NT2/D1 (cell line): ENCODE measurements around the gene BACE2.
"Not testable (repeated sequence)": the region's sequence is repeated elsewhere in the genome, so short reads cannot be mapped to it uniquely, and the experiment has no call there.

Source experiments
- DNase-seq: peaks from one replicate; pipeline ENCODE4 v3.0.0-alpha.2; 2011; ENCODE audit warnings: low read depth, low spot score
- H3K27me3 ChIP-seq: 2 replicates; pipeline ENCODE4 v1.6.0; 2011; ENCODE audit warnings: mild to moderate bottlenecking; ENCODE audit not compliant: insufficient read length, insufficient read depth
- H3K36me3 ChIP-seq: 2 replicates; pipeline ENCODE4 v1.6.1; 2011; ENCODE audit warnings: mild to moderate bottlenecking, low read length, mixed read lengths; ENCODE audit not compliant: insufficient read depth, insufficient read length
- H3K4me1 ChIP-seq: 2 replicates; pipeline ENCODE4 v1.5.1; 2011; ENCODE audit not compliant: insufficient read depth, insufficient read length
- H3K4me3 ChIP-seq: 2 replicates; pipeline ENCODE4 v1.5.1; 2011; ENCODE audit warnings: low read depth; ENCODE audit not compliant: insufficient read length
- H3K9ac ChIP-seq: 2 replicates; pipeline ENCODE4 v1.6.0; 2011; ENCODE audit warnings: low read depth; ENCODE audit not compliant: insufficient read length
- H3K9me3 ChIP-seq: 2 replicates; pipeline ENCODE4 v1.5.1; 2011; ENCODE audit warnings: mild to moderate bottlenecking, low read length; ENCODE audit not compliant: insufficient read depth
- SUZ12 ChIP-seq: IDR thresholded peaks from 2 replicates; pipeline ENCODE4 v1.6.1; 2011; ENCODE audit not compliant: insufficient read length, insufficient read depth; ENCODE audit errors: extremely low read depth
- YY1 ChIP-seq: IDR thresholded peaks from 2 replicates; pipeline ENCODE4 v1.6.1; 2011; ENCODE audit not compliant: insufficient read length, insufficient read depth
- ZNF274 ChIP-seq: IDR thresholded peaks from 2 replicates; pipeline ENCODE4 v1.6.1; 2011; ENCODE audit warnings: mild to moderate bottlenecking, low read depth, low read length

The BACE2 gene

GRCh38 chr21:41231060-41231459 lies 63.1 kb downstream of the BACE2 start:
- Histone ChIP-seq H3K4me1 (peaks cover 2% of the 10 kb centered on the region), H3K9ac (no peak overlapping the region)

DNA sequence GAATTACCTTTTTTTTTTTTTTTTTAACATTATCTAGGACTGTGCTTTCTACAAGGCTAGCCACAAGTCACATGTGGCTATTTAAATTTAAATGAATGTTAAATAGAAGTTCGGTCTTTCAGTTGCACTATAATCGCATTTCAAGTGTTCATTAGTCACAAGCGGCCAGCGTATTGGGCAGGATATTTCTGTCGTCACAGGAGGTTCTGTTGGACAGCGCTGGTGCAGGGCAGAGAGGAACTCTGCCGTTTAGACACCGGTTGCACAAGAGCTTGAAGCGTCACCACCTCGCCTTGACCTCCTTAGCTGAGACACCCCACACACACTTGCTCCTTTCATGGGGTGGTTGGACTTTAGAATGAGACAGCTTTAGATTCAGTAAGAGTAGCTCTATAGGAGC lies 64.1 kb downstream of the BACE2 start:
- Histone ChIP-seq H3K9ac (no peak overlapping the region), H3K4me1 (peaks cover 2% of the 10 kb centered on the region), H3K36me3 (peaks cover 27% of the 10 kb centered on the region), H3K4me3 (no peak overlapping the region), H3K27me3 (no peaks in the 10 kb centered on the region), H3K9me3 (no peaks in the 10 kb centered on the region; the same call in 1 of the 2 replicates)
- no peak for DNase-seq
- no peak for TF ChIP-seq YY1

More at GRCh38 chr21:41231060-41231459, 63.1 kb downstream of the BACE2 start:
- no peaks in the 10 kb centered on the region; the same call in 1 of the 2 replicates for H3K9me3 ChIP-seq
- no peak for DNase-seq
- H3K36me3 ChIP-seq = peaks cover 31% of the 10 kb centered on the region
- H3K4me3 ChIP-seq = no peak overlapping the region
- TF ChIP-seq SUZ12 = no peak
- TF ChIP-seq ZNF274 = no peak
- no peak for TF ChIP-seq YY1
- no peaks in the 10 kb centered on the region for H3K27me3 ChIP-seq

- no peaks in the 10 kb centered on the region for H3K4me1 ChIP-seq
- H3K4me3 ChIP-seq = no peak overlapping the region
- DNase-seq = no peak
- H3K36me3 ChIP-seq = peaks cover 20% of the 10 kb centered on the region
- no peaks in the 10 kb centered on the region for H3K27me3 ChIP-seq
- H3K9ac ChIP-seq = no peak overlapping the region
- no peak for TF ChIP-seq SUZ12
- no peak for TF ChIP-seq ZNF274
- no peak for TF ChIP-seq YY1
- H3K9me3 ChIP-seq = peaks cover 5% of the 10 kb centered on the region; the same call in 1 of the 2 replicates
These were observed 66.0 kb downstream of the BACE2 start for GRCh38 chr21:41233916-41234315.

DNA sequence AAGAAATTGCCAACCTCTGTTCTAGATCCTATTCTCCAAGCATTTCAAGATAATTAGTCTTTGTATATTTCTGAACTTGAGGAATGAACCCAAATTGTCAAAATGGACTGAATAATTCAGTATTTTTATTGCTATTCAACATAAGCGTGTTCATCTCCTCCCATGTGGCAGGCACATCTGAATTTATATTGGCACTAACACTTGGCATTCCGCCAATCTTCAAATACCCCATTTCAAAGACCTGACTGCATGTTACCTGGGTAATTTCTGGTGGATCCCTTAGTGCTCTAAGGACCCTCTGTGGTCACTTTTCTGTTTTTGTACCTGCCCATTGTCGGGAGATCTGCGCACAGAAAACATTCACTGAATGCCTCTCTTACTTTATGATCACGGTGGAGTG lies 66.6 kb downstream of the BACE2 start:
- peaks cover 20% of the 10 kb centered on the region for H3K36me3 ChIP-seq
- TF ChIP-seq ZNF274 (no peak), YY1 (no peak), SUZ12 (no peak)
- no peaks in the 10 kb centered on the region for H3K4me1 ChIP-seq
- H3K9me3 ChIP-seq = peaks cover 5% of the 10 kb centered on the region; the same call in 1 of the 2 replicates
- no peak overlapping the region for H3K4me3 ChIP-seq
- no peak overlapping the region for H3K9ac ChIP-seq
- H3K27me3 ChIP-seq = no peaks in the 10 kb centered on the region
- no peak for DNase-seq

DNA sequence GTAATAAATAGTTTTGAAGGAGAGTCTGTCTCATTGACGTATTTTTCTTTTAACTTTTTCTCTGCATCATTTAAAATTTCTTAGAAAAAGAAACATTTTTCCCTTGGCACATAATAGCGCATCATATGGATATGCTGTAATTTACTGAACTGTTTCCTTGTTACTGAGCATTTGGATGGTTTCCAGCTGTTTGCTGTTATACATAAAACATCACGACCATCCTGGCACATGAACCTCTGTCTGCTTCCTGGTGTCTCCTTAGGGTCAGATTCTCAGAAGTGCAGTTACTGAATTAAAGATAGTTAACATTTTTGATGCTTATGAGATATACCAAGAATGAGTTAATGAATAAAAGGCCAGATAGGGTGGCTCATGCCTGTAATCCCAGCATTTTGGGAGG lies 67.2 kb downstream of the BACE2 start:
- no peak for TF ChIP-seq SUZ12
- TF ChIP-seq YY1 = no peak
- no peak for TF ChIP-seq ZNF274
- no peaks in the 10 kb centered on the region for H3K27me3 ChIP-seq
- no peak overlapping the region for H3K4me3 ChIP-seq
- no peak for DNase-seq
- H3K36me3 ChIP-seq = peaks cover 21% of the 10 kb centered on the region
- H3K9ac ChIP-seq = no peak overlapping the region
- peaks cover 5% of the 10 kb centered on the region; the same call in 1 of the 2 replicates for H3K9me3 ChIP-seq
- no peaks in the 10 kb centered on the region for H3K4me1 ChIP-seq

DNA sequence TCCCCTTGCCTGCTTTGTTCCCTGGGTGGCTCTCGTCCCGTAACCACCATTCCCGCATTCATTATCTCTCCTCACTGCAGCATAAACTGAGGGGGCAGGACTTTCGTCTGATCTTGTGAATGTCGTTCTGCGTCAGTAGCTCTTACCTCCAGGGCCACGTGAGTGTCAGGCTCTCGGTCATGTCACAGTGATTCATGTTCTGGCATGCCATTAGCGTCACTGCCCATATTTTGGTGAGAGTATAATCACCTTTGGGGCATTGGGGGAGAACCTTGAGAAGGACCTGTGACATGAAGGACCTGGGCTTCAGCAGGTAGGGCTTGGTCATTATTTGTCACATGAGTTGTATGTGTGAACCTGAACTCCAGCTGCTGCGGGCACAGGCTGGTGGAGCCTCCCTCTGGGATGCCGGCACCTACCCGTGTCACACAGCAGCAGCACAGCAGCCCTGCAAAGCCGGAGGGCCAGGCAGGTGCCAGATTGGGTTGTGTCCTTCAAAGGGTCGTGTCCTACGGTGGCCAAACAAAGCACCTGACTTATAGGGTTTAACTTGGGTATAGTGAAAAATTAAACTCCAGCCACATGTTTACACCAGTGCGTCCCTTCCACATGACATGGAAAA lies 68.5 kb downstream of the BACE2 start:
- Histone ChIP-seq H3K9me3 (peaks cover 5% of the 10 kb centered on the region; the same call in 1 of the 2 replicates), H3K4me1 (no peaks in the 10 kb centered on the region), H3K27me3 (no peaks in the 10 kb centered on the region), H3K9ac (no peak overlapping the region), H3K4me3 (no peak overlapping the region), H3K36me3 (peaks cover 33% of the 10 kb centered on the region)
- no peak for TF ChIP-seq ZNF274
- no peak for TF ChIP-seq SUZ12
- no peak for TF ChIP-seq YY1
- DNase-seq = no peak

GRCh38 chr21:41238081-41238796 lies 70.3 kb downstream of the BACE2 start:
- not testable (repeated sequence) for H3K9ac ChIP-seq, H3K9me3 ChIP-seq, H3K4me3 ChIP-seq, H3K4me1 ChIP-seq, H3K27me3 ChIP-seq, DNase-seq
- peaks cover 40% of the 10 kb centered on the region for H3K36me3 ChIP-seq
